Measurements from ENCODE around the gene TMEM161B. TPM values are rescaled to one million over a fixed set of nuclear protein-coding genes. Genes with fewer than 3 reads are reported as not detected.
"Not testable (repeated sequence)": the region's sequence is repeated elsewhere in the genome, so short reads cannot be mapped to it uniquely, and the experiment has no call there.

TMEM161B gene
- total RNA-seq, 1 donor from 2014 or later = 39.5 TPM

DNA sequence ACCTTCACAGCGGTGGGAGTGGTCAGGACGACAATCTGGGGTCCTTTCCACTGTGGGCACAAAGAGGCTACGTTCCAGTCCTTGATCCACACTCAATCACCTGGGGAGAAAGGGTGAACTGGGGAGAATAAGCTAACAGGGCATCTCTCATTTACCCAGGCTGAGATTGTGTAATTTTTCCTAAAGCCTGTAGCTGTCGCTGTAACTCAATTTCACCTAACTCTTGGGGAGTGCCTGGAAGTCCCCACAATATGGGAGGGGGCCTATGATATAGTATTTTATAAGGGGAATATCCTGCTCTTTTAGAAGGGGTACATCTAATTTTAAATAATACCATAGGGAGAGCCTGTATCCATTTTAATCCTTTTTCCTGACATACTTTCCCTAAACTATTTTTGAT lies 79.2 kb downstream of the TMEM161B start:
- DNase-seq (ENCODE audit: low spot score in 2 of 2); FAIRE-seq: not testable (repeated sequence)

DNA sequence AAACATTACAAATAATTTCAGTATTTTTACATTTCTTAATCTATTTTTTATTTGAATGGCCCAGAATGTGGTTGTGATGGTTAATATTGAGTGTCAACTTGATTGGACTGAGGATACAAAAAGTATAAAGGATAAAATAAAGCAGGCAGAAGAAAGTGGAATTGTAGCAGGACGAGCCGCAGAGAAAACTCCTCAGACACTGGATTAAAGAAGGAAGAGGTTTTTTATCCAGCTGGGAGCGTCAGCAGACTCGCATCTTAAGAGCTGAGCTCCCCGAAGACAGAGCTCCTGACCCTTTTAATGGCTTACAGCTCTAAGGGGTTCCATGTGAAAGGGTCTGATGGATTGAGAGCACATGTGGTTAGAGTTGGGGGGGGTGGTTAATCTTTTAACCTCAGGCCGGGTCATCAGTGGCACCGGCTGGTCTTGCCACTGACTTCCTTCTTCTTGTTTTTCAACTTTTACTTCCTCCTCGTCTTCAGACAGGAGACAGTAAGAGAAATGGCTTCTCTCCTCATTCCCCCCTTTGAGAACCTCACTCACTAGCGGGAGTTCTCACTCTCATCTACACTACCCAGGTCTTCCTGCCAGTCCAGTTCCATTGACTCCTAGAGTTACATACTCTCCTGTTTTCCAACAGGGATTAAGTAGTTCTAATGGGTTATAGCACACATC lies 80.0 kb downstream of the TMEM161B start:
- DNase-seq (ENCODE audit: low spot score in 2 of 2) (no peak), FAIRE-seq (no peak)

DNA sequence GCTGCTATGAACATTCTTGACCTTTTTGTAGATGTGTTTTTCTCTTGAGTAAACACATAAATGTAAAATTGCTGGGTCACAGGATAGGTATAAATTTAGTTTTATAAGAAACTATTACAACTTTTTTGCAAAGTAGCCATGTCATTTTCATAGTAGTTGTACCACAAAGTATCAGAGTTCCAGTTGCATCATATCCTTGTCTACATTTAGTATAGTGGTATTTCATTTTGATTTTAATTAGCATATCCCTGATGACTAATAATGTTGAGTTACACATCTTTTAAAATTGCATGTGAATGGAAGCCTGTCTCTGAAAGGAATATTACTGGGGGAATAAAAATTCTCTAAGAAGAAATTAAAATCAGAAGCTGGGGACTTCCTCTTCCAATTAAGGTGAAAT lies 85.4 kb downstream of the TMEM161B start:
- no peak for DNase-seq (ENCODE audit: low spot score in 2 of 2)
- FAIRE-seq = no peak

DNA sequence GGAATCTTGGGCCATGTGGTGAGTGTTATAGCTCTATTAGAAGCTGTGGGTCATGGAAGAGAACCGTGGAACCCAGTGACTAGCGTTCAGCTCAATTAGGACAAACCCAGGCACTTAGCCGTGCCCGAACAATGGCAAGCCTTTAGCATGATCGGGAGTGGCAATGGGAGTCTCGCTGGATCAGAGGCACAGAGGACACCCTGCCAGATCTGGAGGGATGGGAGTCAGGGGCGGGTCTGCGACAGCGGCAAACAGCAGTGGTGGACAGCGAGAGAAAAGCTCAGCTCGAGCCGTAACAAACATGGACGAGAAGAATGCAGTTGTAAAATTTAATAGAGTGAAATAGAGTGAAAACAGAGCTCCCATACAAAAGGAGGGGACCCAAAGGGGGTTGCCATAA lies 91.2 kb downstream of the TMEM161B start:
- DNase-seq (ENCODE audit: low spot score in 2 of 2); FAIRE-seq: not testable (repeated sequence)

DNA sequence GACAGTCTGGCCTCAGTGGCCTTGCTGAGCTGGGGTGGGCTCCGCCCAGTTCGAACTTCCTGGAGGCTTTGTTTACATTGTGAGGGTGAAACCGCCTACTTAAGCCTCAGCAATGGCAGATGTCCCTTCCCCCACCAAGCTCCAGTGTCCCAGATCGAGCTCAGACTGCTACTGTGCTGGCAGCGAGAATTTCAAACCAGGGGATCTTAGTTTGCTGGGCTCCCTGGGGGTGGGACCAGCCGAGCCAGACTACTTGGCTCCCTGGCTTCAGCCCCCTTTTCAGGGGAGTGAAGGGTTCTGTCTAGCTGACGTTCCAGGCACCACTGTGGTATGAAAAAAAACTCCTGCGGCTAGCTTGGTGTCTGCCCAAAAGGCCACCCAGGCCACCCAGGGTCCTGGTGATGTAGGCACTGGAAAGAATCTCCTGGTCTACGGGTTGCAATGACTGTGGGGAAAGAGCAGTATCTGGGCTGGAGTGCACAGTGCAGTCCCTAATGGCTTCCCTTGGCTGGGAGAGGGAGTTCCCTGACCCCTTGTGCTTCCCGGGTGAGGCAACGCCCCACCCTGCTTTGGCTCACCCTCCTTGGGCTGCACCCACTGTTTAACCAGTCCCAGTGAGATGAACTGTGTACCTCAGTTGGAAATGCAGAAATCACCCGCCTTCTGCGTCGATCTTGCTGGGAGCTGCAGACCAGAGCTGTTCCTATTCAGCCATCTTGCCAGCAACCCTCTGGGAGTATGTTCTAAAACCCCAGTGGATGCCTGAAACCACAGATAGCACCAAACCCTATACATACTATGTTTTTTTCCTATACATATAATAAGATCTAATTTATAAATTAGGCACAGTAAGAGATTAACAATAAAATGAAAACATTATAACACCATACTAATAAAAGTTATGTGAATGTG lies 95.5 kb downstream of the TMEM161B start:
- DNase-seq (ENCODE audit: low spot score in 2 of 2) = no peak
- FAIRE-seq = no peak

DNA sequence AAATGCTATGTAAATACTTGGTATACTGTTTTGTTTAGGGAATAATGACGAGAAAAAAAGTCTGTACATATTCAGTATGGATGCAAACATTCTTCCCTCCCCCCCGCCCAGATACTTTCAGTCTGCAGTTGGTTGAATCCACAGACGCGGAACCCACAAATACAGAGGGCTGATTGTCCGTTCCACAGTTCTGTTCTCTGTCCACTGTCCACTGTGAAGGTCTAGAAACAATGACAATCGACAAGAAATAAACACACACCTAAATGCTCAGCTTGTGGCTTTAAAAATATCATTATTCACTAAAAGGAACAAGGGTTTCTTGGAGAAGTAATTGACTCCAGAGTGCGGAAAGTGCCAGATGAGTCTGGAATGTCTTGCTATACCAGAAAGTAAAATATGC lies 109.1 kb downstream of the TMEM161B start:
- DNase-seq (ENCODE audit: low spot score in 2 of 2) (no peak), FAIRE-seq (no peak)

DNA sequence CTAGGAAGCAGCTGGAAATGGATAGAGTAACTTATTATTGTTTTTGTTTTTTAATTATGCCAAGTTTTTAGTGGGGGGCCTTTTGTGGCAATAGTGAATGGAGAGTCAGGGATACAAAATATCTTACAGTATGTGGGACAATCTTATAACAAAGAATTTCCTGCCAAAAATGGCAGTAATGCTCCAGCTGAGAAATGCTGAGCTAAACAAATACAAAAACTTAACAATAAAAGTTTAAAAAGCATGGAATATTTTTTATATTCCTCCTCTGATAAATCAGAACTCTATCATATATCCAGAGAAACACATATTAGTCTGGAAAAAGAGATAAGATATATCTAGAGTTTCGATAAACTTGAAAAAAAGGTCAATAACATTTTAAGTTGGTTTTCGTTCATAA lies 110.6 kb downstream of the TMEM161B start:
- no peak for DNase-seq (ENCODE audit: low spot score in 2 of 2)
- FAIRE-seq = no peak

DNA sequence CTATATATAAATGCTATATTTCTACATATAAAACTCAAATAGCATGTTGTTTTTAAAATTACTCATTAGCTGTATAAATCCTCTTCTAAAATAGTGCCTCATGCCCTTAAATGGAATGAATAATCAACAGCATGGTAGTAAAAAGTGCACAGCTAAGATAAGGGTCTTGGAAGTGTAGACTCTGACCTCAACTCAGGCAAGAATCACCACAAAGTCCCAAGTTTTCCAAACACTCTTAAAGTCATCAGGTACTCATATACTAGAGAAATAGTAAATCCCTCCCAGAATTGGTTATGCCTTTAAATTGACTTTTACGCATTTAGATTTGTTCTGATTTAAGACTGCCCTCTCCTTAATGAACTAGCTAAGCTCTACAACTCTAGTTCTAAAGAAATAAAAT lies 113.8 kb downstream of the TMEM161B start:
- FAIRE-seq (no peak), DNase-seq (ENCODE audit: low spot score in 2 of 2) (no peak)

DNA sequence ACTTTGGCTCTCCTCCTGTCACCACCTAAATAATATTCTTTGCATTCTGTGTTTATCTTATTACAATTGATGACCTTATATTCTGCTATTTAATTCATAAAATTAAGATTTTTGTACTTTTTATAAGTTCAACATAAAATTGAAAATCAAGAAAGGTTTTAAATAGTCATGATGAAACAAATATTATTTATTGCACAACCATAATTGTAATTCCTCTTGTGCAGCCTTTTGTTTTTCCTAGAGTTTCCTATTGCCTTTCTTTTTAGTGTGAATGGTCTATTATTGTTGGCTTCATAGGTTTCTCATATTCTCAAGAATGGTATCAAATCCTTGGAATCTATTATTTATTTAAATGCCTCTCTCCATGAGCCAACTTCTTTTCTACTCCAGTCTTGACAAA lies 117.9 kb downstream of the TMEM161B start:
- FAIRE-seq (peak; percentile 52), DNase-seq (ENCODE audit: low spot score in 2 of 2) (no peak)

DNA sequence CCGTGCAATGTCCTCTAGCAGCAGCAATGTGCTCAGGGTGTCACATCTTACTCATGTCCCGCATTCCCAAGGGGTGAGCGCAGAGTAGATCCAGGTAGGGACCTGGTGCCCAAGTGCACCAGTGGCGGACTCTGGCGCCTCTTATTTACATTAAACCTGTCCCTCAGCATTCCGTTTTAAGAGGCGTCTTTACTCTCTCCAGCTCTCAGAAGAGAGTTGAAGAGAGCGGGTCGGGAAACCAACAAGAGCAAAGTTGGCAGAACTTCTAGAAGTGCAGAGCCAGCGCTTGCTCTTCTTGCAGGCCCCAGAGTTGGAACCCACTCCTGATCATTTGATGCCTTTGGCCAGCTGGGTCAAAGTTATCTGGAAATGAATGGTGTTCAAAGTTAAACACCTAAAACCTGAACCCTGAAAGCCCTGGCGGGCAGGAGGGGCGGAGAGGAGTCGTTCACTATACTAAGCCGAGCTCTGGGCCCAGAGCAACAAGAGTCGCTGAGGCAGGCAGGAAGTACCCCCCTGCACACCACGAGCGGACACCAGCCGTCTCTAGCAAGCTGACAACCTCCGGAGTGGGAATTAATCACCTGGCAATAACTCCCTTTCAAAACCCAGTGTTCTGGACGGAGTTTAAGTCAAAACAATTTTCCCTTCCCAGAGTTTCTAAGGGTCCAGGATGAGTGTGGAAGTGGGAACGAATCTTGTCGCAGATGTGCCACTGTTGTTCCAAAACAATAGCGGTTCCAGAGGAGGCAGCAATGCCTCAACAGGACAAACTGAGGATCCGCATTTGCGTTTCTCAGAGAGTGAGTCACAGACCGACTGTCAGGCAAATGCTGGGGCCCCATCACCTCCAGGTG lies 122.8 kb downstream of the TMEM161B start:
- no peak for FAIRE-seq

DNA sequence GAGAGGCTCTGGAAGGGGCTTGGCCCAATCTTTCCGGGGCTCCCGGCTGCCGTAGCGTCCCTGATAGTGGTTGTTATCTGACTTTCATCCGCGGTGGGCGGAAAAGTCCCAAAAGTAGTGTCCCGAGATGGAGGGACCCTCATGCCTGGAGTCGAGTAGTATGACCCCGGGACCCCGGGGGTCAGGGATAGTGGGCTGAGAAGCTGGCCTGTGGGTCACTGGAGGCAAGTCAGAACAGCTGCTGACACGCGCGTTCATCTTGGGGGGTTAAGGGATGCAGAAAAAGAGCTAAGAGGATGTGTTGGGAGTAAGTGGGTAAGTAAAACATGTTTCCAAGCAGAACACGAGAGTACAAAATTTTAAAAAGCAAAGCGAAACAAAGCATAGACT lies 123.4 kb downstream of the TMEM161B start:
- FAIRE-seq = no peak
- DNase-seq (ENCODE audit: low spot score in 2 of 2) = no peak

More for the DNA sequence above, 122.8 kb downstream of the TMEM161B start:
- no peak for DNase-seq (ENCODE audit: low spot score in 2 of 2)

Small RNAs within 50 kb of the gene (small RNA-seq; reads per million reads assigned to genes)
- gene RNA5SP187 = not detected
